ENCODE measurements around the gene TP63.

DNA sequence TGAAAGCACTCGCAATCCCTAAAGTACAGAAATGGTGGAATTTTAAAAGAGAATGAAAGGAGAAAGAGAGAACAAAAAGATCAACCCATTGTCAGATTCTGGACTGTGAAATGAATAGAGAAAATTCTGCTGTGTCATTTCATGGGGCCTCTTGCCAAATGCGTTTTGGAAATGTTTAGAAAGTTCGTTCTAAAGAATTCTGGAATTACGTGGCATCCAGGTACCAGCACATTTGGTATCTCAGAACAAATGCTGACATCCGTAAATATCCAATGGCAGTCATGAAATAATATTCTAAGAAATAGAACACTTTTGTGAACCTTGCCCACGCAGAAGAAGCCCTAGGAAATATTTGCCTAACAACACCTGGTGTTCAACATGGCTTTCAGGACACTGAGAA is 270.3 kb downstream of the TP63 start:
- TF ChIP-seq ZFP30 (CRISPR knock-in tag; IDR thresholded peaks at IDR 0.05) = no peak
- no peak for TF ChIP-seq RARB (CRISPR knock-in tag; IDR thresholded peaks at IDR 0.05)
- TF ChIP-seq, protein P1, sequence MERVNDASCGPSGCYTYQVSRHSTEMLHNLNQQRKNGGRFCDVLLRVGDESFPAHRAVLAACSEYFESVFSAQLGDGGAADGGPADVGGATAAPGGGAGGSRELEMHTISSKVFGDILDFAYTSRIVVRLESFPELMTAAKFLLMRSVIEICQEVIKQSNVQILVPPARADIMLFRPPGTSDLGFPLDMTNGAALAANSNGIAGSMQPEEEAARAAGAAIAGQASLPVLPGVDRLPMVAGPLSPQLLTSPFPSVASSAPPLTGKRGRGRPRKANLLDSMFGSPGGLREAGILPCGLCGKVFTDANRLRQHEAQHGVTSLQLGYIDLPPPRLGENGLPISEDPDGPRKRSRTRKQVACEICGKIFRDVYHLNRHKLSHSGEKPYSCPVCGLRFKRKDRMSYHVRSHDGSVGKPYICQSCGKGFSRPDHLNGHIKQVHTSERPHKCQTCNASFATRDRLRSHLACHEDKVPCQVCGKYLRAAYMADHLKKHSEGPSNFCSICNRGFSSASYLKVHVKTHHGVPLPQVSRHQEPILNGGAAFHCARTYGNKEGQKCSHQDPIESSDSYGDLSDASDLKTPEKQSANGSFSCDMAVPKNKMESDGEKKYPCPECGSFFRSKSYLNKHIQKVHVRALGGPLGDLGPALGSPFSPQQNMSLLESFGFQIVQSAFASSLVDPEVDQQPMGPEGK (CRISPR knock-in tag; IDR thresholded peaks at IDR 0.05; ENCODE audit: borderline replicate concordance) = no peak
- no peak for TF ChIP-seq ZFP3 (CRISPR knock-in tag; IDR thresholded peaks at IDR 0.05)
- no peak for TF ChIP-seq BACH2 (CRISPR knock-in tag; IDR thresholded peaks at IDR 0.05; ENCODE audit: borderline replicate concordance)
- TF ChIP-seq SNAI2 (CRISPR knock-in tag; IDR thresholded peaks at IDR 0.05) = no peak
- TF ChIP-seq PPARA (CRISPR knock-in tag; IDR thresholded peaks at IDR 0.05; ENCODE audit: borderline replicate concordance) = no peak

Measured in SK-N-SH treated with all-trans-retinoic acid at 6 μM for 48 hours (cell line).